Sigmoid colon (tissue), 4 donors: ENCODE measurements around the gene WNK1.

Experiments used
- EP300 ChIP-seq, 4 donors: sonication (generic); formaldehyde crosslinking; IDR thresholded peaks; one replicate each; pipeline ENCODE4 v1.6.1; 2017; ENCODE audit warnings: antibody characterized with exemption in 4 of 4
- POLR2AphosphoS5 ChIP-seq, 4 donors: sonication (generic); formaldehyde crosslinking; IDR thresholded peaks; one replicate each; pipeline ENCODE4 v1.6.1; 2017; ENCODE audit warnings: antibody characterized with exemption in 4 of 4
- TF ChIP-seq, protein P1 (sequence below), 4 experiments: fragments of 450-650 bp in 3 of 4; fragments of 200-600 bp in 1 of 4; IDR thresholded peaks; one replicate each; pipeline ENCODE4 v1.5.1; 2016 to 2019; ENCODE audit warnings: antibody characterized with exemption in 4 of 4, mild to moderate bottlenecking in 3 of 4, moderate library complexity in 2 of 4

- TF ChIP-seq, protein P1, sequence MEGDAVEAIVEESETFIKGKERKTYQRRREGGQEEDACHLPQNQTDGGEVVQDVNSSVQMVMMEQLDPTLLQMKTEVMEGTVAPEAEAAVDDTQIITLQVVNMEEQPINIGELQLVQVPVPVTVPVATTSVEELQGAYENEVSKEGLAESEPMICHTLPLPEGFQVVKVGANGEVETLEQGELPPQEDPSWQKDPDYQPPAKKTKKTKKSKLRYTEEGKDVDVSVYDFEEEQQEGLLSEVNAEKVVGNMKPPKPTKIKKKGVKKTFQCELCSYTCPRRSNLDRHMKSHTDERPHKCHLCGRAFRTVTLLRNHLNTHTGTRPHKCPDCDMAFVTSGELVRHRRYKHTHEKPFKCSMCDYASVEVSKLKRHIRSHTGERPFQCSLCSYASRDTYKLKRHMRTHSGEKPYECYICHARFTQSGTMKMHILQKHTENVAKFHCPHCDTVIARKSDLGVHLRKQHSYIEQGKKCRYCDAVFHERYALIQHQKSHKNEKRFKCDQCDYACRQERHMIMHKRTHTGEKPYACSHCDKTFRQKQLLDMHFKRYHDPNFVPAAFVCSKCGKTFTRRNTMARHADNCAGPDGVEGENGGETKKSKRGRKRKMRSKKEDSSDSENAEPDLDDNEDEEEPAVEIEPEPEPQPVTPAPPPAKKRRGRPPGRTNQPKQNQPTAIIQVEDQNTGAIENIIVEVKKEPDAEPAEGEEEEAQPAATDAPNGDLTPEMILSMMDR (IDR thresholded peaks at IDR 0.05) = no peak
- TF ChIP-seq EP300 (IDR thresholded peaks at IDR 0.05) (no peak), POLR2AphosphoS5 (IDR thresholded peaks at IDR 0.05) (no peak)
Observed at GRCh38 chr12:795305-795704, 42.9 kb downstream of the WNK1 start.
